Activated CD8-positive, alpha-beta T cell treated with anti-CD3 and anti-CD28 coated beads, Interleukin-2, amount 10 ng/mL, durations not matched to agents 7 days and 5 days (primary cell): ENCODE data around the gene MORN4. TPM values are rescaled to one million over a fixed set of nuclear protein-coding genes. Genes with fewer than 3 reads are reported as not detected.
A peak's percentile ranks its signal among the peaks of the same experiment; 100 is the strongest.

Source experiments
- ATAC-seq: fragments of 150-1000 bp; cut with Tn5 transposase; one replicate; pipeline ENCODE4 v1.10.0; 2021; ENCODE audit warnings: moderate library complexity
- CTCF ChIA-PET: fragments of 350-600 bp; sonication (Branson Sonifier 250); formaldehyde crosslinking; loops from one replicate; lab custom pipeline; 2021; ENCODE audit warnings: antibody characterized with exemption; lab: Charles Lee
- POLR2A ChIA-PET: fragments of 350-600 bp; sonication (Branson Sonifier 250); formaldehyde crosslinking; loops from one replicate; lab custom pipeline; 2021; ENCODE audit warnings: antibody characterized with exemption; lab: Charles Lee
- DNase-seq: peaks from one replicate; pipeline ENCODE4 v3.0.0-alpha.2; 2020
- H3K27ac Mint-ChIP-seq: one replicate; pipeline ENCODE4 v1.8.0; 2021; ENCODE audit warnings: mild to moderate bottlenecking, mixed read lengths
- H3K27me3 Mint-ChIP-seq: one replicate; pipeline ENCODE4 v1.8.0; 2021; ENCODE audit warnings: low read depth, mixed read lengths
- H3K36me3 Mint-ChIP-seq: one replicate; pipeline ENCODE4 v1.8.0; 2021; ENCODE audit warnings: low read depth, mixed read lengths
- H3K4me1 Mint-ChIP-seq: one replicate; pipeline ENCODE4 v1.8.0; 2021; ENCODE audit warnings: low read depth, mixed read lengths
- H3K4me3 Mint-ChIP-seq: one replicate; pipeline ENCODE4 v1.8.0; 2021; ENCODE audit warnings: mild to moderate bottlenecking, mixed read lengths
- H3K9me3 Mint-ChIP-seq: one replicate; pipeline ENCODE4 v1.8.0; 2022; ENCODE audit warnings: mixed read lengths; ENCODE audit not compliant: insufficient read depth
- total RNA-seq, 2 experiments: library from RNA; stranded (reverse); gene quantifications; one replicate each; pipeline ENCODE4 v1.2.3, GENCODE V29; 2021

MORN4 gene
- total RNA-seq, 2 experiments from 2014 or later = 1.1 to 1.2 TPM

DNA sequence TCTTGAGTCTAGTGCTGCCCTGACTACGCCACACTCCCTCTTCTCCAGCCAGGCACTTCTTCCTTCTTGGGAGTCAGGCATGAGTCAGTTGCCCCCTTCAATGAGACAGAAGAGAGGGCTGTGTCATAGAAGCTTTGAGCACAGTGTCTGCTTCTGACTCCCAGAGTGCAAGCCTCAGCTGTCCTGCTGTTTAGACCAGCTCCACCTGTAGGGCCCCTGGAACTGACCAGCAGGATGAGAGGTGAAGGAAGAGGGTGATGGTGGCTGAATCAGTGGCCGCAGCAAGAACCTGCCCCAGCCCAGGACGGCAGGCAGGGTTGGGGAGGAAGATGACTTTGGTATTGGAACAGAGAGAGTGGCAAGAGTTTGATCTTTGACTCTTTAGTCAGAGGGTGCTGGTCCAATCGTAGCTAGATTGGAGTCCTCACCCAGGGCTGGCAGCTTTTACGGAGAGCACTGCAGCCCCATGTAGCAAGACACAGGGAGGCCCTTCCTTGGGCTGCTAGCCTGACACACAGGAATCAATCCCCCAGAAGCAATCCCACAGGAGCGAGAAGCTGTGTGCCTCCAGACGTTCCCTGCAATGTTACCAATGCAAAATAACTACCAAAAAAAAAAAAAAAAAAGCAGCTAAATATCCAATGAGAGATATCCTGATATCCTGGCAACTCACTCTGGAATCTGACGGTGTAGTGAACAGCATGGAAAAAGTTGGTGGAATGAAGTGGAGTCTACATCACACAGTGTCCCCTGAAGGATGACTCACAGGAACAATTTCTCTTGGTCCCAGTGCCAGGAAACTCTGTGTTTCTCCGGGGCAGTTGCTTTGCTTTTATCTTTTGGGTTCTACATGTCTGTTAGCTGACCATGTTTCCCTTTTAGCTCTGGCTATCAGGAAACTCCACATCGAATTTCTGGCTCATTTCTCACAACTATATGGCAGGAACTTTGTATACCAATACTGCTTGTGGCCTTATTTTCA, 36.9 kb downstream of the MORN4 start:
- no peak for ATAC-seq
- no peak overlapping the region for H3K4me3 Mint-ChIP-seq
- ChIA-PET POLR2A (no interaction called here), CTCF (interaction anchor here (0.7 kb wide), 1 partner anchor 24 kb away, joined by 3 read pairs; no protein-coding TSS in a partner anchor)
- no peaks in the 10 kb centered on the region for H3K9me3 Mint-ChIP-seq
- peaks cover 2% of the 10 kb centered on the region for H3K4me1 Mint-ChIP-seq
- peaks cover 3% of the 10 kb centered on the region for H3K27me3 Mint-ChIP-seq
- DNase-seq = no peak
- H3K27ac Mint-ChIP-seq = no peak overlapping the region
- H3K36me3 Mint-ChIP-seq = no peaks in the 10 kb centered on the region

DNA sequence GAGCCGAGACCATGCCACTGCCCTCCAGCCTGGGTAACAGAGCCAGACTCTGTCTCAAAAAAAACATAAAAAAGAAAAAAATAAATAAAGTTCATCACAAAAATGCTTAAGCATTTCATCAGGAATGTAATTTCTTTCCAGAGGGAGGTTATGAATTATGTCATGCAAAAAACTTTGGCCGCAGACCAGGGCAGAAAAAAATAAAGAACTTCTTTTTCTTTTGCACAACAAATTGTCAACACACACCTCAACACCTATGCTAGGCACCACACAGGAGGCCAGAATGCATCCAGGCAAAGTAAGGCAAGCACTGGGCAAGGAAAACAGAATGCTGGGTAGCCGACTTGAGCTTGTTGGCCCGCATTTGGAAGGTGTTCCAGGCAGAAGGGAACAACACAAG, 39.9 kb downstream of the MORN4 start:
- H3K9me3 Mint-ChIP-seq = no peaks in the 10 kb centered on the region
- CTCF ChIA-PET = interaction anchor here (2.7 kb wide), 1 partner anchor 21 kb away, joined by 8 read pairs; the partner anchor contains the start of gene ANKRD2

DNA sequence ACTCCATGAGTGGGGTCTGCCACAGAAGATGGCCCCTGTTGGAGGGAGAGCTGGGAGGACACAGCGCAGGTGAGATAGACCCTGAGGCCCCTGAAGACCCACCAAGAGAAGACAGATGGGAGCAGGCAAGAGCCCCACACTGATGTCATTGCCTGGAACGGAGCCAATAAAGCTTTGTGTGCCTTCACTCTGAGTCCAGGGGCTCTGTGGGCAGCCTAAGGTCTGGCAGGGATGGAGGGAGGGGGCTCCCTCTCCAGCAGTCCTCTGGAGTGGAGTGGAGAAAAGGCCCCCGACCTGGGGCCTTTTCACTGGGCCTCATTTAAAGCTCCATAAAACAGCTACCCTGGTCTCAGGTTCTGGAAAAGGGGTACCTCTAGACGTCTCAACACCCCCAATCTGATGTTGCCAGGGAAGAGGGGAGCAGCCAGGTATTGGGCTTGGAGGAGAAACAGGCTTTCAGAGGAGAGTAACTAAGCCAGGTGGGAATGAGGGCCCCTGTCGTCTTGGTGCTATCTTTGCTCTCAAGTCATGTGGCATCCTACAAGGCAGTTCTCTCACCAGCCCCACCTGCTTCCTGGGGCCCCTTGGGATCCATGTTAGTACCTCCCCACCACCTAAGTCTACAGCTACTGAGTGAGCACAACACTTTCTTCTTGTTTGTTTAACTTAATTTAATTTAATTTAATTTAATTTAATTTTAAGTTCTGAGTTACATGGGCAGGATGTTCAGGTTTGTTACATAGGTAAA, 42.4 kb downstream of the MORN4 start:
- DNase-seq = no peak
- POLR2A ChIA-PET = no interaction called here
- Mint-ChIP-seq H3K4me1 (peaks cover 20% of the 10 kb centered on the region), H3K36me3 (no peaks in the 10 kb centered on the region), H3K27me3 (peaks cover 5% of the 10 kb centered on the region), H3K27ac (no peak overlapping the region), H3K4me3 (peak overlapping the region; percentile 36), H3K9me3 (no peaks in the 10 kb centered on the region)
- CTCF ChIA-PET = interaction anchor here (0.5 to 1.1 kb wide), 2 partner anchors 19 to 75 kb away, joined by 3 to 5 read pairs; partner anchors contain the start of gene ANKRD2
- no peak for ATAC-seq

More for the DNA sequence above, 39.9 kb downstream of the MORN4 start:
- no peak overlapping the region for H3K4me3 Mint-ChIP-seq
- peaks cover 20% of the 10 kb centered on the region for H3K4me1 Mint-ChIP-seq
- H3K36me3 Mint-ChIP-seq = no peaks in the 10 kb centered on the region
- H3K27ac Mint-ChIP-seq = no peak overlapping the region
- ATAC-seq = no peak
- DNase-seq = no peak
- H3K27me3 Mint-ChIP-seq = no peaks in the 10 kb centered on the region
- POLR2A ChIA-PET = no interaction called here

DNA sequence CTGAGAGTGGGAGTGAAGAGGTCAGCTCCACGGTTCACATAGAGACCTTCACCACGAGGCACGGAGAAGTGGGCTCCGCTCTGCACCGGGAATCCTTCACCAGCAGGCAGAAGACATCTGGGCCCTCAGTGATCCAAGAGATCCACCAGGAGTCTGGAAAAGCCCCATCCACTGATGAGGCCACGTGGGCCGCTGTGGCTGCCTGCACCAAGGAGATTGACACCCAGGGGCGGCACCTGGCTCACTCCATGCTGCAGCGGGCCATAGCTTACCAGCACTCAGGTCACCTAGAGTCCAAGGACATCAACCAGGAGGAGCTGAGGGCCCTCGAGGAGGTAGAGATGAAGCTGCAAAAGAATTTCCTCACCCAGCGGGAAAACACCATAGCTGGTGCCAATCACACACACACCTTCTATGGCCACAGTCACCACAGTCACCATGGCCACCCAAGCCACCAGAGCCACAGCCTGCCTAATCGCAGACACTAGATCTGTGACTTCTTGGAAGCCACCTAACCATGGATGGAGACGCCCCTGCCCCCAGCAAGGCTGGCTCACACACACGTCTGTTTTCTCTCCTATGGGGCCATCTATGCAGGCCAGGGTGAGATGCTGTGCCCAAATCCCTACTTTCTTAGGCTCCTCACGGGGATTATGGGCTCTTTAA, 43.1 kb downstream of the MORN4 start:
- Mint-ChIP-seq H3K9me3 (no peaks in the 10 kb centered on the region), H3K36me3 (no peaks in the 10 kb centered on the region), H3K27ac (peak overlapping the region; percentile 35), H3K4me3 (peak overlapping the region; percentile 36), H3K27me3 (peaks cover 5% of the 10 kb centered on the region), H3K4me1 (peaks cover 20% of the 10 kb centered on the region)
- DNase-seq (peak; percentile 76), ATAC-seq (peak; percentile 76)
- ChIA-PET CTCF (interaction anchor here (1.1 kb wide), 1 partner anchor 18 kb away, joined by 5 read pairs; the partner anchor contains the start of gene ANKRD2), POLR2A (no interaction called here)

DNA sequence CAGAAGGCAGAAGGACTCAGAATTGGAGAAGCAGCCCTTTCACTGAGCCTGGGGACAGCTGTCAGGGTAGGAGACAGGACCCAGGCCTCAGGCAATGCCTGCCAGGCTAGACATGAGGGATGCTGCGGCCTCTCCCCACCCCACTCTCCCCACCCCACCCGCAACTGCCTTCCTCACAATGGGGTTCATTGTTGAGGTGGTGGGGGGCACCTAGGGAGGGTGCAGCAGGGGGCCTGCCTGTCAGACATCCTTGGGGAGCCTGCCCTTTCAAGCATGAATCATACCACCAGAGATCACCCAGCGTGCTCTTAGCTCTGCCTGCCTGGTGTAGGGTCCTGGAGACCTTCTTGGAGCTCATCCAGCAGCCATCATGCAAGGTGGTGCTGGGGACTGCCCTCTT, 43.8 kb downstream of the MORN4 start, which contains the start of gene C10orf62:
Gene C10orf62, plus strand, starts transcription at position 243 of the 400 bp plus-strand sequence. CDS start 177 bp downstream, outside the sequence.
- H3K27me3 Mint-ChIP-seq = peaks cover 5% of the 10 kb centered on the region
- H3K27ac Mint-ChIP-seq = peak within 1 kb of the TSS; percentile 35
- DNase-seq (no peak), ATAC-seq (no peak)
- CTCF ChIA-PET = interaction anchor here (1.1 kb wide), 1 partner anchor 18 kb away, joined by 5 read pairs; the partner anchor contains the start of gene ANKRD2
- no peaks in the 10 kb centered on the region for H3K9me3 Mint-ChIP-seq
- no peaks in the 10 kb centered on the region for H3K36me3 Mint-ChIP-seq
- peak within 1 kb of the TSS; percentile 36 for H3K4me3 Mint-ChIP-seq
- POLR2A ChIA-PET = no interaction called here
- peaks cover 20% of the 10 kb centered on the region for H3K4me1 Mint-ChIP-seq

DNA sequence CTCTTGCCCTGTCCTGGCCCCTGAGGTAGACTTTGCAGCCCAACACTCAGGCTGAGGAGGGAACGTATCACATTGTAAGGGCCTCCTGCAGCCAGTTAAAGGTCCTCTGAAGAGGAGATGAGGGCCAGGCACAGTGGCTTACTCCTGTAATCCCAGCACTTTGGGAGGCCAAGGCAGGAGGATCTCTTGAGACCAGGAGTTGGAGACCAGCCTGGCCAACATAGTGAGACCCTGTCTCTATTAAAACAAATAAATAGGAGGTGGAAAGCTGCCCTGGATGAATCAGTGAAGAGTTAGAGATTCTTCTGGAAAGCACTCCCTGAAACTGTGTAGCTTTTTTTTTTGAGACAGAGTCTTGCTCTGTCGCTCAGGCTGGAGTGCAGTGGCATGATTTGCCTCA, 46.1 kb downstream of the MORN4 start:
- peaks cover 5% of the 10 kb centered on the region for H3K27me3 Mint-ChIP-seq
- DNase-seq = no peak
- ATAC-seq = no peak
- H3K27ac Mint-ChIP-seq = no peak overlapping the region
- H3K9me3 Mint-ChIP-seq = no peaks in the 10 kb centered on the region
- ChIA-PET POLR2A (no interaction called here), CTCF (no interaction called here)
- H3K4me1 Mint-ChIP-seq = peaks cover 20% of the 10 kb centered on the region
- no peaks in the 10 kb centered on the region for H3K36me3 Mint-ChIP-seq
- H3K4me3 Mint-ChIP-seq = no peak overlapping the region

DNA sequence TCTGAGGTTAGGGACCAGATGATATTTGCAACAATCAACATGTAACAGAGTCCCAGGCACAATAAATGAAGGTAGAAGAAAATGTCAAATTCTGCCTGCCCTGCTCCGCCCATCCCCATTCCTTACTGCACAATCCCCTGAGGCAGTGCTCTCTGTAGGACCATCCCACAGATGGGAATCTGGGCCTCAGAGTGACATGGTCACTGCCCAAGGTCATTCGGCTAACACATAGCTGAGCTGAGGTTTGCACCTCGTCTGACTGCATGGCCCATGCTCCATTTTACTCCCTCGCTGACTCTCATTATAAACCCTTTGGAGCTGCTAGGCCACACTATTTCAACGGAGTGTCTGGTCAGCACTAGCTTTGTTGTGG, 47.9 kb downstream of the MORN4 start:
- no peak for DNase-seq
- H3K36me3 Mint-ChIP-seq = no peaks in the 10 kb centered on the region
- no peak overlapping the region for H3K4me3 Mint-ChIP-seq
- H3K27me3 Mint-ChIP-seq = peaks cover 5% of the 10 kb centered on the region
- ChIA-PET POLR2A (no interaction called here), CTCF (interaction anchor here (1.4 to 3.1 kb wide), 2 partner anchors 13 to 31 kb away, joined by 3 to 12 read pairs; partner anchors contain the start of gene ANKRD2)
- no peak overlapping the region for H3K27ac Mint-ChIP-seq
- no peak for ATAC-seq
- no peaks in the 10 kb centered on the region for H3K9me3 Mint-ChIP-seq
- H3K4me1 Mint-ChIP-seq = peaks cover 10% of the 10 kb centered on the region

DNA sequence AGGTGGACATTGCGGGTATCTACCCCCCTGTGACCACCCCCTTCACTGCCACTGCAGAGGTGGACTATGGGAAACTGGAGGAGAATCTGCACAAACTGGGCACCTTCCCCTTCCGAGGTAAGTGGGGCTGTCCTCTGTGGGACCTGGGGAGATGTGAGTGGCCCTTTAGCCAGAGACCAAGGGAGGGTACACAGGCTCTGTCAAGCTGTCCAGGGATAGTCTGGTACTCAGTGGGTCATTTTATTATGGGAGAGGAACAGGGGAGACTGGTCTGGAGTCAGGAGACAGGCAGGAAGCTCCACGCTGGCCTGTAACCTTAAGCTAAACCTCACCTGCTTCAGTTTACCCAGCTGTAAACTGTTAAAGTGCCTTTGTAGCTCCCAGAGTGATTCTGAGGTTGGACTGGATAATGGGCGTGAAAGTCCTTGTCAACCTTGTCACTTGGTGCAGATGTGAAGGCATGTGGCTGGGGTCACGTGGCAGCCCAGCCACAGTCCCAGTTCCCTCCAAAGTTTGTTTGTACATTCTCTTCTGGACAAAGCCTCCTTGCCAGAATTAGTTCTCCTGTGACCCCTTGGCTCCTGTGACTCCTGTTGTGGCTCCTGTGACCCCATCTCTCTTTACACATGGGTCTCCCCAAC, 48.4 kb downstream of the MORN4 start:
- ATAC-seq (no peak), DNase-seq (no peak)
- Mint-ChIP-seq H3K4me1 (peaks cover 5% of the 10 kb centered on the region), H3K27me3 (peaks cover 5% of the 10 kb centered on the region), H3K27ac (no peak overlapping the region), H3K4me3 (no peak overlapping the region), H3K9me3 (no peaks in the 10 kb centered on the region), H3K36me3 (no peaks in the 10 kb centered on the region)
- CTCF ChIA-PET = interaction anchor here (1.4 to 3.1 kb wide), 2 partner anchors 13 to 30 kb away, joined by 3 to 12 read pairs; partner anchors contain the start of gene ANKRD2
- POLR2A ChIA-PET = no interaction called here

DNA sequence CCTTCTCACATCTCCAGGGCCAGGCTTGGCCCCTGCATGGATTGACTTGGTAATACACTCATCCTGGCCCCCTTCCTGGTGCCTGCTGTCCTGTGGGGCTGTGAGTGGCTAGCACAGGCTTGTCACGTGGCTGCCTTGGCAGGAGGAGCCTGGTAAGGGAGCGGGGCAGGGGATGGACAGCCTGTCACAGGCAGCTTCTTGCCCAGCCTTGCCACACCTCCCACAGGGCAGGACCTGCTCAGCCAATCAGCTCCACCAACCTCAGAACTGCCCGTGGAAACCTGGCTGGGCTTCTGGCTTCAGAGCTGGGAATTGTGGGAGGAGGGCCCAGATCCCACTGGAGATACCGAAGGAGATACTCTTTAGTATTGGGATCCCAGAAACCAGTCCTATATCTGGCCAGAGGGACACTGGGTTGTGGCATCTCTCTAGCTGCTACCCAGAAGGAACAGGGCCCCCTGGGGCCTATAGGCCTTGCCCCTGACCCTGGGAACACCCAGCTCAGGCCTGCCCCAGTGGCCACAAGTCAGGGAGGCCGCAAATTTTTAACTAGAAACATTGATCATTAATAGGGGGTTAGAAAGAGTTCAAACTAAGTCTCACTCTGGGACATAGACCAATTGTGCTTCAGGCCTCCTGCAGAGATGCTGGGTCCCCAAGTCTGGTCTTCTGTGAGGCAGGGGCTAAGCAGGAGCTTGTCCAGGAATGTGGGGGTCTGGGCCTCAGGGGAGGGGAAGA, 49.1 kb downstream of the MORN4 start, which contains the start of gene HOGA1:
Gene HOGA1, plus strand, starts transcription at position 330 of the 738 bp plus-strand sequence. Its CDS starts 315 bp downstream, at position 645.
- H3K9me3 Mint-ChIP-seq = no peaks in the 10 kb centered on the region
- ATAC-seq (no peak), DNase-seq (no peak)
- peaks cover 2% of the 10 kb centered on the region for H3K4me1 Mint-ChIP-seq
- H3K27ac Mint-ChIP-seq = no peak within 1 kb of the TSS
- peaks cover 5% of the 10 kb centered on the region for H3K27me3 Mint-ChIP-seq
- no peak within 1 kb of the TSS for H3K4me3 Mint-ChIP-seq
- no peaks in the 10 kb centered on the region for H3K36me3 Mint-ChIP-seq
- ChIA-PET POLR2A (no interaction called here), CTCF (interaction anchor here (1.4 to 3.1 kb wide), 2 partner anchors 12 to 30 kb away, joined by 3 to 12 read pairs; partner anchors contain the start of gene ANKRD2)

DNA sequence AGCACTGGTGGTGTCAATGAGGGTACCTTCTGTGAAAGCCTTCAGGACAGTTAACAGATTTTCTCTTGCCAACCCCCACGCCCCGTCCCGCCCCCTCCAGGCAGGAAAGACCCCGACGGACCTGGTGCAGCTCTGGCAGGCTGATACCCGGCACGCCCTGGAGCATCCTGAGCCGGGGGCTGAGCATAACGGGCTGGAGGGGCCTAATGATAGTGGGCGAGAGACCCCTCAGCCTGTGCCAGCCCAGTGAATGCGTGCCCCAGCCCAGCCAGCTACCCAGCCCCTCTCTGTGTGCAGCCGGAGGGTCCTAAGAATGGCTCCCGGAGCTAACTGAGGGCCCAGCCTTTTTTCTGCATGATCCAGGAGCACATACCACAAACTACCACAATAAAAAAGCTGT, 49.8 kb downstream of the MORN4 start:
- no peak overlapping the region for H3K27ac Mint-ChIP-seq
- H3K36me3 Mint-ChIP-seq = no peaks in the 10 kb centered on the region
- peaks cover 5% of the 10 kb centered on the region for H3K27me3 Mint-ChIP-seq
- H3K4me3 Mint-ChIP-seq = no peak overlapping the region
- no peak for ATAC-seq
- H3K4me1 Mint-ChIP-seq = no peaks in the 10 kb centered on the region
- CTCF ChIA-PET = interaction anchor here (3.1 kb wide), 1 partner anchor 11 kb away, joined by 12 read pairs; the partner anchor contains the start of gene ANKRD2
- H3K9me3 Mint-ChIP-seq = no peaks in the 10 kb centered on the region
- DNase-seq = no peak
- POLR2A ChIA-PET = no interaction called here
